ENCODE results near the gene MFF. TPM values are rescaled to one million over a fixed set of nuclear protein-coding genes. Genes with fewer than 3 reads are reported as not detected.

The MFF gene
- total and polyA plus RNA-seq, 2 donors (not counting 1 experiment from before 2014, with no cell fraction given), result 77.9 to 174 TPM

DNA sequence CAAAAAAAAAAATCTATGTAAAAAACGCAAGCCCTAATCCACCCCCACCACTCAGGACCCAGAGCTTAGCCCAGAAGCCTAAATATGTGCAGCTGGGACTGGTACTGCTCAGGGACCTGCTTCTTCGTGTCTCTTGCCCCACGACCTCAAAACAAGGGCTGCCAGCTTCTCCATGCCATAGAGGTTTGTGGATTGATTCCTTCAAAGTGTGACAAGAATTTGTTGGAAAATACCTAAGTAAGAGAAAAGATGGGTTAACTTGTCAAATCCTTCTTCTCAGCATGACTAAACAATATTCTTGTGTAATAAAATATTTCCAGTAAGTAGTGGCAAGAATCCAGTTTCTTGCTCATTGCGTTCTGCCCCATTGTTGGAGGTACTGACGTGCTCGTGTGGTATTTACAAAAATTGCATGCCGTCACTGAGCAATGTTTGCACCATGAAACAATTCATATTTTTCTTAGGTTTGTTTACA lies 63.5 kb downstream of the MFF start:
- Histone ChIP-seq H2AFZ (ENCODE audit: low read length) (no peak overlapping the region), H3K9me3 (ENCODE audit: control insufficient read depth, insufficient read depth, low read depth, low read length) (no peaks in the 10 kb centered on the region), H3K36me3 (ENCODE audit: control insufficient read depth, insufficient read depth, low read length) (no peaks in the 10 kb centered on the region), H3K27ac (ENCODE audit: insufficient read depth, low read length) (peak overlapping the region; percentile 80), H3K79me2 (ENCODE audit: control insufficient read depth, insufficient read depth, low read length) (no peaks in the 10 kb centered on the region), H4K20me1 (ENCODE audit: control insufficient read depth, extremely low read depth, insufficient read depth, low read length) (no peaks in the 10 kb centered on the region), H3K27me3 (ENCODE audit: control insufficient read depth, insufficient read depth, low read length) (no peaks in the 10 kb centered on the region), H3K4me3 (replicated peaks in 1 of 4; ENCODE audit: control extremely low read depth in 1 of 4, insufficient read depth in 1 of 4, low read depth in 3 of 4, low read length in 4 of 4) (no peak overlapping the region), H3K9ac (ENCODE audit: insufficient read depth, low read length) (no peak overlapping the region), H3K4me1 (ENCODE audit: control insufficient read depth, extremely low read depth, insufficient read depth, low read length) (peaks cover 2% of the 10 kb centered on the region), H3K4me2 (ENCODE audit: extremely low read depth, insufficient read depth, low read length) (no peak overlapping the region)
- no peak for TF ChIP-seq EZH2 (IDR thresholded peaks at IDR 0.05; ENCODE audit: low read length, missing control alignments)
- TF ChIP-seq, protein P1, sequence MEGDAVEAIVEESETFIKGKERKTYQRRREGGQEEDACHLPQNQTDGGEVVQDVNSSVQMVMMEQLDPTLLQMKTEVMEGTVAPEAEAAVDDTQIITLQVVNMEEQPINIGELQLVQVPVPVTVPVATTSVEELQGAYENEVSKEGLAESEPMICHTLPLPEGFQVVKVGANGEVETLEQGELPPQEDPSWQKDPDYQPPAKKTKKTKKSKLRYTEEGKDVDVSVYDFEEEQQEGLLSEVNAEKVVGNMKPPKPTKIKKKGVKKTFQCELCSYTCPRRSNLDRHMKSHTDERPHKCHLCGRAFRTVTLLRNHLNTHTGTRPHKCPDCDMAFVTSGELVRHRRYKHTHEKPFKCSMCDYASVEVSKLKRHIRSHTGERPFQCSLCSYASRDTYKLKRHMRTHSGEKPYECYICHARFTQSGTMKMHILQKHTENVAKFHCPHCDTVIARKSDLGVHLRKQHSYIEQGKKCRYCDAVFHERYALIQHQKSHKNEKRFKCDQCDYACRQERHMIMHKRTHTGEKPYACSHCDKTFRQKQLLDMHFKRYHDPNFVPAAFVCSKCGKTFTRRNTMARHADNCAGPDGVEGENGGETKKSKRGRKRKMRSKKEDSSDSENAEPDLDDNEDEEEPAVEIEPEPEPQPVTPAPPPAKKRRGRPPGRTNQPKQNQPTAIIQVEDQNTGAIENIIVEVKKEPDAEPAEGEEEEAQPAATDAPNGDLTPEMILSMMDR (conservative IDR thresholded peaks at IDR 0.05 in 1 of 2, IDR thresholded peaks at IDR 0.05 in 1 of 2; ENCODE audit: low read depth in 1 of 2, low read length in 2 of 2), result no peak
- DNase-seq (ENCODE audit: low read depth in 2 of 2), result peak; percentile 94 to 96

DNA sequence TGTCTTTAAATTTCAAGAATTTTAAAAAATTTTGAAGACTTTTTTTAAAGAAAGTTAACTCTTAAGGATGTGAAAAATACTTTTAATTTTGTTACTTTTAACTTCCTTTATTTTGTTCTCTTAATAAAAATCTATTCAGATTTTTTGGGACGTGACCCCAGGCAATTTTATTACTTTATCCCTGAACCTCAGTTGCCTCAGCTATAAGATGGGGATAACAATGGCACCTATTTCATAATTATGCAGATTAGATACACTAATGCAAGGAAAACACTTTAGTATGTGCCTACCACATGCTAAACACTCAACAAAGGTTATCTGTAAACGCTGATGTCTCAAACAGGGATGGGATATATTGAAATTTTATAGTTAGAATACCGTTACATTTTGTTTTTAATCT lies 64.2 kb downstream of the MFF start:
- Histone ChIP-seq H3K4me2 (ENCODE audit: extremely low read depth, insufficient read depth, low read length) (no peak overlapping the region), H4K20me1 (ENCODE audit: control insufficient read depth, extremely low read depth, insufficient read depth, low read length) (no peaks in the 10 kb centered on the region), H3K27ac (ENCODE audit: insufficient read depth, low read length) (peak overlapping the region; percentile 42), H3K27me3 (ENCODE audit: control insufficient read depth, insufficient read depth, low read length) (no peaks in the 10 kb centered on the region), H3K79me2 (ENCODE audit: control insufficient read depth, insufficient read depth, low read length) (no peaks in the 10 kb centered on the region), H3K9me3 (ENCODE audit: control insufficient read depth, insufficient read depth, low read depth, low read length) (no peaks in the 10 kb centered on the region), H3K4me3 (replicated peaks in 1 of 4; ENCODE audit: control extremely low read depth in 1 of 4, insufficient read depth in 1 of 4, low read depth in 3 of 4, low read length in 4 of 4) (no peak overlapping the region), H3K9ac (ENCODE audit: insufficient read depth, low read length) (no peak overlapping the region), H2AFZ (ENCODE audit: low read length) (no peak overlapping the region), H3K36me3 (ENCODE audit: control insufficient read depth, insufficient read depth, low read length) (no peaks in the 10 kb centered on the region), H3K4me1 (ENCODE audit: control insufficient read depth, extremely low read depth, insufficient read depth, low read length) (peaks cover 2% of the 10 kb centered on the region)
- no peak for TF ChIP-seq EZH2 (IDR thresholded peaks at IDR 0.05; ENCODE audit: low read length, missing control alignments)
- TF ChIP-seq, protein P1 (conservative IDR thresholded peaks at IDR 0.05 in 1 of 2, IDR thresholded peaks at IDR 0.05 in 1 of 2; ENCODE audit: low read depth in 1 of 2, low read length in 2 of 2), result no peak
- DNase-seq (ENCODE audit: low read depth in 2 of 2), result no peak

DNA sequence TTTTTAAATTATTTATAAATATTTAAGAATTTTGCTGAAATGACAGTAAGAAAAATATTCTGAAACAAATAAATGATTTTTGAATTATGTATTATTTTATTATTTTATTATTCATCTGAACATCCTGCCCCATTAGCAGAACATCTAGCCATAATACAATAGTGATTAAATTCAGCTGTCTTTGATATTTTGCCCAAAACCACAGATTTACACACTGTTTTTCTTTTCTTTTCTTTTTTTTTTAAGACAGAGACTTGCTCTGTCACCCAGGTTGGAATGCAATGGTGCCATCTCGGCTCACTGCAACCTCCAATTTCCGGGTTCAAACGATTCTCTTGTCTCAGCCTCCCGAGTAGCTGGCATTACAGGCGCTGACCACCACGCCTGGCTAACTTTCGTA lies 64.6 kb downstream of the MFF start:
- Histone ChIP-seq H3K9ac (ENCODE audit: insufficient read depth, low read length) (no peak overlapping the region), H3K36me3 (ENCODE audit: control insufficient read depth, insufficient read depth, low read length) (no peaks in the 10 kb centered on the region), H2AFZ (ENCODE audit: low read length) (no peak overlapping the region), H3K27me3 (ENCODE audit: control insufficient read depth, insufficient read depth, low read length) (no peaks in the 10 kb centered on the region), H3K4me1 (ENCODE audit: control insufficient read depth, extremely low read depth, insufficient read depth, low read length) (peaks cover 2% of the 10 kb centered on the region), H4K20me1 (ENCODE audit: control insufficient read depth, extremely low read depth, insufficient read depth, low read length) (no peaks in the 10 kb centered on the region), H3K4me2 (ENCODE audit: extremely low read depth, insufficient read depth, low read length) (no peak overlapping the region), H3K9me3 (ENCODE audit: control insufficient read depth, insufficient read depth, low read depth, low read length) (no peaks in the 10 kb centered on the region), H3K79me2 (ENCODE audit: control insufficient read depth, insufficient read depth, low read length) (no peaks in the 10 kb centered on the region), H3K4me3 (replicated peaks in 1 of 4; ENCODE audit: control extremely low read depth in 1 of 4, insufficient read depth in 1 of 4, low read depth in 3 of 4, low read length in 4 of 4) (no peak overlapping the region), H3K27ac (ENCODE audit: insufficient read depth, low read length) (peak overlapping the region; percentile 42)
- TF ChIP-seq EZH2 (IDR thresholded peaks at IDR 0.05; ENCODE audit: low read length, missing control alignments), result no peak
- TF ChIP-seq, protein P1 (conservative IDR thresholded peaks at IDR 0.05 in 1 of 2, IDR thresholded peaks at IDR 0.05 in 1 of 2; ENCODE audit: low read depth in 1 of 2, low read length in 2 of 2), result no peak
- no peak for DNase-seq (ENCODE audit: low read depth in 2 of 2)

Data from fibroblast of lung (primary cell).